ENCODE results near the gene TCP1.
A peak's percentile ranks its signal among the peaks of the same experiment; 100 is the strongest.
"Not testable (repeated sequence)": the region's sequence is repeated elsewhere in the genome, so short reads cannot be mapped to it uniquely, and the experiment has no call there.

Gene TCP1

GRCh38 chr6:159789377-159790148 lies at the start of gene TCP1:
TCP1 (minus strand) TSS chr6:159789602; CDS start chr6:159789468, 134 bp downstream.
- DNase-seq (ENCODE audit: low read depth) = peak; percentile 99

- DNase-seq (ENCODE audit: low read depth) = no peak
Observed at GRCh38 chr6:159838020-159838744, 48.8 kb upstream of the TCP1 start.

GRCh38 chr6:159837511-159837910 lies 48.1 kb upstream of the TCP1 start:
- no peak for DNase-seq (ENCODE audit: low read depth)

GRCh38 chr6:159836718-159837490 lies 47.5 kb upstream of the TCP1 start:
- DNase-seq (ENCODE audit: low read depth) = no peak

GRCh38 chr6:159833997-159834603 lies 44.7 kb upstream of the TCP1 start:
- no peak for DNase-seq (ENCODE audit: low read depth)

GRCh38 chr6:159833556-159833955 lies 44.2 kb upstream of the TCP1 start:
- DNase-seq (ENCODE audit: low read depth) = no peak

GRCh38 chr6:159832946-159833345 lies 43.5 kb upstream of the TCP1 start:
- DNase-seq (ENCODE audit: low read depth) = no peak

GRCh38 chr6:159831373-159831679 lies 41.9 kb upstream of the TCP1 start:
- DNase-seq (ENCODE audit: low read depth) = no peak

- no peak for DNase-seq (ENCODE audit: low read depth)
Observed at GRCh38 chr6:159830501-159831372, 41.3 kb upstream of the TCP1 start.

GRCh38 chr6:159829526-159829925 lies 40.1 kb upstream of the TCP1 start:
- DNase-seq (ENCODE audit: low read depth) = no peak

- DNase-seq (ENCODE audit: low read depth) = no peak
Observed at GRCh38 chr6:159828074-159828473, 38.7 kb upstream of the TCP1 start.

- no peak for DNase-seq (ENCODE audit: low read depth)
Observed at GRCh38 chr6:159826968-159827647, 37.7 kb upstream of the TCP1 start.

GRCh38 chr6:159826004-159826403 lies 36.6 kb upstream of the TCP1 start:
- DNase-seq (ENCODE audit: low read depth) = no peak

GRCh38 chr6:159824690-159825089 lies 35.3 kb upstream of the TCP1 start:
- DNase-seq (ENCODE audit: low read depth) = not testable (repeated sequence)

- no peak for DNase-seq (ENCODE audit: low read depth)
Observed at GRCh38 chr6:159823953-159824352, 34.6 kb upstream of the TCP1 start.

GRCh38 chr6:159821726-159822125 lies 32.3 kb upstream of the TCP1 start:
- DNase-seq (ENCODE audit: low read depth) = no peak

GRCh38 chr6:159821122-159821521 lies 31.7 kb upstream of the TCP1 start:
- no peak for DNase-seq (ENCODE audit: low read depth)

- no peak for DNase-seq (ENCODE audit: low read depth)
Observed at GRCh38 chr6:159819932-159820640, 30.7 kb upstream of the TCP1 start.

GRCh38 chr6:159819098-159819497 lies 29.7 kb upstream of the TCP1 start:
- no peak for DNase-seq (ENCODE audit: low read depth)
